Measurements from ENCODE around the gene FOXP1.

The FOXP1 gene

DNA sequence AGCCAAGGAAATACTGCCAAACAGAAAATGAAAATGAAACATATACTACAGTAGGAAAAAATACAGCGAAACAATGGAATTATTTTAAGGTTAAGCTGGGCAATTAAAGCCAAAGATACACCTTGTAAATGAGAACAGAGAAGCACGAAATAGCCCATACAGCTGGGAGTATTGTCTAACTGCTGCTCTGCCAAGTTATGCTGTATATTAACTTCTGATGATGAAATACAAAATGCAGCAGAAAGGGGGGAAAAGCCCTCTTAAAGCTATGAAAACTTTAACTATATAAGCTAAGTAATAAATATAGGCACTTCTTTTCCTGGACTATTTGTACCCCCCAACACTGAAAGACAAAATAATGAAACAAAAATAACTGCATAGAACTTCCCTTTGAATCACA lies 449.0 kb downstream of the FOXP1 start:
- DNase-seq = no peak

- no peak for DNase-seq
Observed at GRCh38 chr3:71133865-71134264, 449.7 kb downstream of the FOXP1 start.

GRCh38 chr3:71132995-71133730 lies 450.4 kb downstream of the FOXP1 start:
- no peak for DNase-seq

DNA sequence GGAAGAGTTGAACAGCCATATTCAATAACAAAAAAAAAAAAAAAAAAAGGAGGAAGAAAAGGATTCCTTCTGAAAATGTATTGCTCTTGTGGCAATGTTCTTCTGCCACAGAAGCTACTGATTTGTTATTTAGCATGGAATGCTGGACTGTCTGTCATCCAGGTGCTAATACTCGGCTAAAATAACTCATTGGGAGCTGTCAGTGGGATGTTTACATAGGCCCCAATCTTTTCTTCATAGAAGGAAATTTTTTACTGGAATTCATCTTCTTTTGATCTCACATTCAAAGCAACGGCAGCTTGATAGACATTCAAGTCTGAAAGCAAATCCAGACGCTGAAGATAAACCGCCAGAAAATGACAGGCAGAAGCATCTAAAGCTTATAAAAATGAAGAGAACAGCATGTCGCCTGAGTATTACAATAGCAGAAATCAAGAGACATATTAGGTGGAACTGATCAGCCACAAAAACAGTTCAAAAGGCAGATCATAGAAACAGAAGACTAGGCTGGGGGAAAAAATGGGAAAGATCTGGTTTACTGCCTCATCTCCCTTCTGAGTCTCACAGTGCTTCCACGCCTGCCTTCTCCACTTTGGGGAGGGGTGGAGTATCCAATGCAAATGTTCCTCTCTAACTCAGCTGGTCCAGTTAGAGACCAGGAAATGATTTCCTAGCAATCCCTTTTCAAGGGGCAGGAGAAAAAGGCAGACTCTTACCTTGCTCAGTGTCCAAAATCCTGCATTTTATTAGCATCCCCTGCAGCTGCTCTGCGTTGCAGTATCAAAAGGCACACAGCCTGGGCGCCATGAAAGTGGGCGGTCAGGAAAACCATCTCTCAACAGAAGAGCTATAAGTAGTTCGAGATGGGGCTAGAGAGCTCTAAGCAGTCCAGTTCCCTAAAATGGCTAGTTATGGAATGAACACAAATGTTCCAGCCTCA lies 451.9 kb downstream of the FOXP1 start:
- DNase-seq = peak in 4 of 56 donors; percentile 7 to 41 (median 25)

DNA sequence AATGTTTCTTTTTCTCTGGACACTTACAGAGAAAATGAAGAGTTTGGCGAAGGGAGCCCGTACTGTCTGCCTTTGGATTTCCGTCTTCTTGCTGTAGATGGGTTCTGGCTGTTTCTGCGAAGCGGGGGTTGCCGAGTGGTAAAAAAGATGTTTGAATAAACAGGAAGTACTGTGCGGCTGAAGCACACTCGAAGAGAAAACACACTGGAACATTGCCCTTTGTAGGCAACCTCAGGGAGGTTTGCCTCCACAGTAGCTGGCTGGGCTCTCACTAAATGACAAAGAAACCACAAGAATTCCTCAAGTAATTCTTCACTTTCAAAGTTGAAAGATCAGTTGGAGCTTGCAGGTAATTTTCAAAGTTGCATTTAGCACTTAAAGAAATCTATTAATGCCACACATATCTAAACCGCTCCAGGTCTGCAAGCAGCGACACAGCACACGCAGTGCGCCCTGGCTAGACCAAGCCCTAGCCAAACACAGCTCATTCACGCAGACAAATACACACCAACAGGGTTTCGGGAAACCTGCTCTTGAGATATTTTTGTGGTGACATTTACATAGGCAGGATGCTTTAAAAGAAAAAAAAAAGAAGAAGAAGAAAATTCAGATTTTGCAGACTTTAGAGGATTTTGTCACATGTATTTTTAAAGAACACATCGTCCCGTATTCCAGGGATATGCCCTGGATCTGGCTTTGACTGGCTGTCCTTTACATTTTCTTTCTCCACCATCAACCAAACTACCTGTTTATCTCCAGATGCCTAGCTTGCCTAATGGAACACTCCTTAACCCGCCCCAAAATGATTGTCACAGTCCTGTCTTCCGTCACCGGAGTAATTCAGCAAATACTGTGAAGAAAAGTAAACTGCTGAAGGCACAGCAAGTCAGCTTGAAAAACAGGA lies 452.8 kb downstream of the FOXP1 start:
- DNase-seq = peak in 33 of 56 donors; percentile 5 to 62 (median 24)

- peak in 10 of 56 donors; percentile 9 to 46 (median 18) for DNase-seq
Observed at GRCh38 chr3:71129611-71130431, 453.7 kb downstream of the FOXP1 start.

DNA sequence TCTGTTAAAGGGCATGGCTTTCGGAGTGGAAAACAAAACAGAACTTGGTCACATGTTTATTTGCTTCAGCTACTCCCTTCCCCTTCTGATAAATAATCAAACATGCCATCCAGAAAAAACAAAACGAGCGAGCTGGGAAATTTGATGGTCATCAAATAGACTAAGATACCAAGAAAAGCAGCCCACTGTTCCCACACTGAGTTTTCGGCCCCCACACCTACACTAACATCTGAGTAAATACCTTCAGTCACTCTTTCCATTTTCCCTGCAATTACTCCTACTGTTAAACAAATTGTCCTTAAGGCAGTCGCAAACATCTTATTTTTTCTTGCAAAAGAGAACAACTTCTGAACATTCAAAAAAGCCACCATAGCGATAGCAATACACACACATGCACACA lies 454.6 kb downstream of the FOXP1 start:
- peak in 1 of 56 donors; percentile 10 for DNase-seq

DNA sequence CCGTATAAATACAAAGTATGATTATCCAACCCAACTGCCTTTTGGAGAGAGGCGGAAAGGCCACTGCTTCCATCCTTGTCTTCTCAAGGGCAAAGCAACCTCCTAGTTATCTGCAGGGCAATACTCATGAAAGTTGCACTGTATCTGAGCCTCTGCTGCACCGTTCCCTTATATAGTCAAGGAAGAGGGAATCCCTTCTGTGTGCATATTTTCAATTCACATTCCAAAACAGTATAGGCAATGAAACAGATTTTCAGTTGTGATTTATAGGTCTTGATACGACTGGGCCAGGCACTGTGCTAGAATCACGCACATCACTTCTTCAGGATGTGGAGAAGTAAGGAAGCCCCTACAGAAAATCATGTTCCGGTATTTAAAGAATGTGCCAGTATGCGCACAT lies 455.7 kb downstream of the FOXP1 start:
- peak in 1 of 56 donors; percentile 5 for DNase-seq

GRCh38 chr3:71127052-71127831 lies 456.3 kb downstream of the FOXP1 start:
- no peak for DNase-seq

DNA sequence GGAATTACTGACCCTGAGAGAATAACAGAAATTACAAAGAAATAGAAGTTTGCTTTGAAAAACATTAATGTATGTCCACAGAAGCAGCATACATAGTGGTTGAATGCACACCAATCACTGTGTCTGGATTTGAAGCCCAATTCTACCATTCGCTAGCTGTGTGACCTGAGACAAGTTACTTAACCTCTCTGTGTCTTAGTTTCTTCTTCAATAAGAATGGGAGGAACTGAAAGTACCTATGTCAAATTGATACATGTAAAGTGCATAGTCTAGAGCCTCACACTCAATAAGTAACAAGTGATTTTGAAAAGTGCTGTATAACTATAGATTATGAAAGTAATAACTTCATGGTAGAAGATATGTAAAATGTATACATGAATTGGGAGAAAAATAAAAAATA lies 457.8 kb downstream of the FOXP1 start:
- DNase-seq = no peak

GRCh38 chr3:71124048-71124447 lies 459.5 kb downstream of the FOXP1 start:
- DNase-seq = no peak

DNA sequence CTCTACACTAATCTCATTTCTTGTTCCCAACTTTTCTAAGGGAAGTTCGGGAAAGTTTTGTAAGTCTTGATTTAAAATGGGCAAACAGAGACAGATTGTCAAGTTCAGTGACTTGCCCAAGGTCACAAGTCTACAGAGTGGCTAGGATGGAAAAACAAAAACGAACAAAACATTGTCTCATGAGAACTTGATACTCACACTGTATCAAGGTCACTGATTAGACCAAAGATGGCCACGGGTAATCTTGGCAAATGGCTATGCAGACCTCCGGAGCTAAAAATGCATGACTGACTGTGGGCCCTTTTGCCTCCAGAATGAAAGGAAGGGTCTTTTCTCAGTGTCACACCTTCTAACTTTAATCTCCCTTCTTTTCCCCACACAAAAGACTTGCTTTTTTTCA lies 460.9 kb downstream of the FOXP1 start:
- no peak for DNase-seq

GRCh38 chr3:71121429-71122167 lies 461.9 kb downstream of the FOXP1 start:
- no peak for DNase-seq

GRCh38 chr3:71120012-71120411 lies 463.5 kb downstream of the FOXP1 start:
- DNase-seq = no peak

GRCh38 chr3:71119171-71119570 lies 464.4 kb downstream of the FOXP1 start:
- DNase-seq = no peak

DNA sequence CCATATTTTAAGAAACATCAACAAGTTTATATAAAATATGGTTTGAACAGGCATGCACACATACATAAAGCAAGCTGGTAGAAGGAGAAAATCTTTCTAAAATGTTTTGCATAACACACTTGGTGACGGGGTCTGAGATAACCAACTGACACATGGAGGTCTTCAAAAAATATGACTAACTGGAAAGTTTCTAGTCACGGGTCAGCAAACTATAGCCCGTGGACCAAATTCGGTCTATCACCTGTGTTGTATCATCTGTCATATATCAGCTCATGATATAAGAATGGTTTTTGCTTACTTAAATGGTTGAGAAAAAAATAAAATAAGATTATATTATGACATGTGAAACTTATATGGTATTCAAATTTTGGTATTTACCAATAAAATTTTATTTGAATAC lies 465.1 kb downstream of the FOXP1 start:
- no peak for DNase-seq

DNA sequence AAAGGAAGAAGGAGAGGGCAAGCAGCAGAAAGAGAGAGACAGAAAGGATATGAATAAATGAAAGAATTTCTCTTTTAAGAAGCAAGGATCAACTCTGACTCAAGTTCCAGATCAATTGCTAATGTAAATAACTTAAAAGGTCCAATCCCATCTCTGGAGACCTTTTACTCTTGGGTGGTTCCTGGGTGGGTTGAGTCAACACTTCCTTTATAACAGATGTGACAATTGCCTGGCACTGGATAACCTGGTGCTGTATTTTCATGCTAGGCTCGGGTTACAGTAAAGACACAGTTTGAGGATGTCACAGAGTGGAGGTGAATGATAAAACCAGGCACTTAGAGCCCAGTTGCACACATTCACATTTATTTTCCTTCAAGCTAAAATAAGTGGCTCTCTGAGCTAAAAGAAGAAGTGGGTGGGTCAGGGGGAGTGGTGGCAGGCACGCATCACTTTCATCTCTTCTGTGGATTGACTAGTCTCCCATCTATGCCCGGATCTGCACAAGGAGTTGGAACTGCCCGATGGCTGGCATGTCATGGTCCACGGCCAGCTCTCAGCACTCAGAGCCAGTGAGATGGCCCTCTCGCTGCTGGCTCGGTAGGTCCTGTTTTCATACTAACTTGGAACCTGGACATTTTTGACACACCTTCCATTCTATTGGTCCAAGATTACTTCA lies 465.8 kb downstream of the FOXP1 start:
- no peak for DNase-seq

DNA sequence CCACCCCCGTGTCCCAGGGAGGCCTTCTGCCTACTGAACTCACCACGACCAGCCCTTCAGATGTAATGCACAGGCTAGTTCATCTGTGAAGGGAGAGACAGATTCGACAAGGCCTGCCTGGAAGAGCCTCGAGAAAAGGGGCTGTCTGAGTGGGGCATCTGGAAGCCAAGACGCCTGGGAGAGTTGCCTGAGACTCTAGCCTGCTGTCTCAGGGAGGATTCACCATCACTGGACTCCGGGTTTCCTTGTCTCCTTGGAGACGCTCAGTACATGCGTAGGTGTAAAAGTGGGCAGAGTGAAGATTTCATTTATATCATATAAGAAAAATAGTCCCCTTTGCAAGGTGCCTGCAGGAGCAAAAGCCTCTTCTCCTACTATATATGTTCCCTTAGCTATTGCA lies 468.9 kb downstream of the FOXP1 start:
- DNase-seq = no peak

All from nucleus accumbens (tissue), 56 donors.